H9 (cell line): ENCODE data around the gene OPRL1. TPM values are rescaled to one million over a fixed set of nuclear protein-coding genes. Genes with fewer than 3 reads are reported as not detected.

ENCODE experiments used
- DNase-seq: peaks from one replicate; pipeline ENCODE4 v3.0.0-alpha.2; 2017
- H2AFZ ChIP-seq: one replicate; pipeline ENCODE4 v1.6.1; 2013; ENCODE audit warnings: mild to moderate bottlenecking, low read length, control low read depth, moderate library complexity
- H2AK5ac ChIP-seq: 2 replicates; pipeline ENCODE4 v1.6.1; 2013; ENCODE audit warnings: low read length, control low read depth, mixed read lengths; ENCODE audit not compliant: insufficient read length
- H2BK120ac ChIP-seq: one replicate; pipeline ENCODE4 v1.6.1; 2013; ENCODE audit warnings: low read depth, mild to moderate bottlenecking, low read length, control low read depth, inconsistent platforms; ENCODE audit not compliant: poor library complexity, severe bottlenecking
- H2BK12ac ChIP-seq: 2 replicates; pipeline ENCODE4 v1.6.1; 2013; ENCODE audit warnings: low read length, control low read depth, mixed read lengths, low read depth; ENCODE audit not compliant: insufficient read length
- H2BK15ac ChIP-seq: 2 replicates; pipeline ENCODE4 v1.6.1; 2013; ENCODE audit warnings: low read depth, low read length, control low read depth
- H2BK20ac ChIP-seq: one replicate; pipeline ENCODE4 v1.6.1; 2013; ENCODE audit warnings: low read depth, mild to moderate bottlenecking, low read length, control low read depth, inconsistent platforms; ENCODE audit not compliant: poor library complexity, severe bottlenecking
- H2BK5ac ChIP-seq: 2 replicates; pipeline ENCODE4 v1.6.1; 2013; ENCODE audit warnings: low read length, control low read depth, mixed read lengths; ENCODE audit not compliant: insufficient read length
- H3K14ac ChIP-seq: 2 replicates; pipeline ENCODE4 v1.6.1; 2013; ENCODE audit warnings: low read length, control low read depth; ENCODE audit not compliant: insufficient read depth
- H3K18ac ChIP-seq: 2 replicates; pipeline ENCODE4 v1.6.1; 2013; ENCODE audit warnings: low read depth, mild to moderate bottlenecking, mixed read lengths, low read length, control low read depth; ENCODE audit not compliant: insufficient read length
- H3K23ac ChIP-seq: 2 replicates; pipeline ENCODE4 v1.6.1; 2013; ENCODE audit warnings: low read length, control low read depth, mixed read lengths, low read depth; ENCODE audit not compliant: insufficient read length
- H3K23me2 ChIP-seq: 2 replicates; pipeline ENCODE4 v1.6.1; 2013; ENCODE audit warnings: low read depth, mild to moderate bottlenecking, mixed read lengths, low read length, control low read depth; ENCODE audit not compliant: insufficient read length, poor library complexity, severe bottlenecking
- H3K27ac ChIP-seq: 2 replicates; pipeline ENCODE4 v1.5.1; 2013; ENCODE audit warnings: low read length, control low read depth, mixed read lengths, low read depth; ENCODE audit not compliant: insufficient read length
- H3K27me3 ChIP-seq: 2 replicates; pipeline ENCODE4 v1.6.1; 2013; ENCODE audit warnings: low read length, control low read depth, inconsistent platforms; ENCODE audit not compliant: insufficient read depth
- H3K4ac ChIP-seq: 2 replicates; pipeline ENCODE4 v1.6.1; 2013; ENCODE audit warnings: low read depth, mild to moderate bottlenecking, control low read depth, inconsistent platforms, low read length, moderate library complexity
- H3K4me1 ChIP-seq: 2 replicates; pipeline ENCODE4 v1.6.1; 2013; ENCODE audit warnings: low read length, control low read depth, inconsistent platforms; ENCODE audit not compliant: insufficient read depth
- H3K4me2 ChIP-seq: 2 replicates; pipeline ENCODE4 v1.6.1; 2013; ENCODE audit warnings: low read length, control low read depth, mixed read lengths; ENCODE audit not compliant: insufficient read length, insufficient read depth
- H3K56ac ChIP-seq: 2 replicates; pipeline ENCODE4 v1.6.1; 2013; ENCODE audit warnings: low read depth, mild to moderate bottlenecking, mixed read lengths, low read length, control low read depth; ENCODE audit not compliant: insufficient read length
- H3K79me1 ChIP-seq: 2 replicates; pipeline ENCODE4 v1.6.1; 2013; ENCODE audit warnings: low read depth, mild to moderate bottlenecking, moderate library complexity, low read length, control low read depth, inconsistent platforms; ENCODE audit not compliant: insufficient read depth, poor library complexity, severe bottlenecking
- H3K79me2 ChIP-seq: 2 replicates; pipeline ENCODE4 v1.6.1; 2013; ENCODE audit warnings: low read length, control low read depth, inconsistent platforms; ENCODE audit not compliant: insufficient read depth
- H3K9ac ChIP-seq: 2 replicates; pipeline ENCODE4 v1.6.1; 2013; ENCODE audit warnings: low read length, control low read depth, mixed read lengths; ENCODE audit not compliant: insufficient read length; ENCODE audit errors: extremely low read depth
- H3K9me3 ChIP-seq: one replicate; pipeline ENCODE4 v1.6.1; 2013; ENCODE audit warnings: low read depth, low read length, inconsistent platforms; ENCODE audit not compliant: control insufficient read depth
- H3T11ph ChIP-seq: one replicate; pipeline ENCODE4 v1.6.1; 2013; ENCODE audit warnings: mild to moderate bottlenecking, low read length, control low read depth, inconsistent platforms
- H4K20me1 ChIP-seq: one replicate; pipeline ENCODE4 v1.6.1; 2013; ENCODE audit not compliant: control insufficient read depth, insufficient read length, insufficient read depth
- H4K5ac ChIP-seq: 2 replicates; pipeline ENCODE4 v1.6.1; 2013; ENCODE audit warnings: low read depth, mild to moderate bottlenecking, mixed read lengths, low read length, control low read depth; ENCODE audit not compliant: insufficient read length
- H4K8ac ChIP-seq: replicated peaks from 2 replicates; pipeline ENCODE4 v1.6.1; 2013; ENCODE audit warnings: low read length, control low read depth, mixed read lengths, low read depth; ENCODE audit not compliant: insufficient read length
- H4K91ac ChIP-seq: 2 replicates; pipeline ENCODE4 v1.6.1; 2013; ENCODE audit warnings: low read depth, mild to moderate bottlenecking, moderate library complexity, mixed read lengths, low read length, control low read depth; ENCODE audit not compliant: insufficient read length
- H3K27ac Mint-ChIP-seq, 3 experiments: 2 replicates in 2 of 3; 3 replicates in 1 of 3; pipeline ENCODE4 v1.8.0; 2020 to 2021; ENCODE audit warnings: mixed read lengths in 3 of 3, mild to moderate bottlenecking in 1 of 3, moderate library complexity in 1 of 3
- H3K27me3 Mint-ChIP-seq: 2 replicates; pipeline ENCODE4 v1.8.0; 2021; ENCODE audit warnings: low read depth, mild to moderate bottlenecking, moderate library complexity, mixed read lengths
- H3K36me3 Mint-ChIP-seq, 3 experiments: 2 replicates in 2 of 3; 3 replicates in 1 of 3; pipeline ENCODE4 v1.8.0; 2020 to 2021; ENCODE audit warnings: low read depth in 3 of 3, mixed read lengths in 3 of 3; ENCODE audit not compliant: insufficient read depth in 1 of 3
- H3K4me1 Mint-ChIP-seq, 2 experiments: 2 replicates each; pipeline ENCODE4 v1.8.0; 2020; ENCODE audit warnings: mixed read lengths in 2 of 2
- H3K4me3 Mint-ChIP-seq, 2 experiments: 2 replicates in 1 of 2; 3 replicates in 1 of 2; pipeline ENCODE4 v1.8.0; 2020 to 2021; ENCODE audit warnings: mild to moderate bottlenecking in 2 of 2, mixed read lengths in 2 of 2, moderate library complexity in 1 of 2
- H3K9me3 Mint-ChIP-seq, 2 experiments: 2 replicates in 1 of 2; 3 replicates in 1 of 2; pipeline ENCODE4 v1.8.0; 2020; ENCODE audit warnings: mild to moderate bottlenecking in 2 of 2, mixed read lengths in 2 of 2, moderate library complexity in 1 of 2
- CTCF ChIP-seq: fragments of 200-600 bp; sonication (generic); conservative IDR thresholded peaks from 3 replicates; pipeline ENCODE4 v1.8.0; 2021; ENCODE audit warnings: antibody characterized with exemption, mild to moderate bottlenecking
- WGBS: extraction: QIAGEN DNeasy Blood & Tissue Kit; methylation state at CpG from one replicate; pipeline ENCODE4 v1.1.7; 2013; ENCODE audit warnings: missing lambda C conversion rate, low lambda C conversion rate, mixed read lengths; ENCODE audit not compliant: insufficient read length; ENCODE audit errors: extremely low coverage; 5-methylcytosine and 5-hydroxymethylcytosine counted together
- total RNA-seq: library from RNA; stranded (reverse); gene quantifications from 2 replicates; pipeline ENCODE4 v1.2.1, GENCODE V29; 2021

OPRL1 gene
- total RNA-seq, 1 experiment from 2014 or later: 0.90 TPM

DNA sequence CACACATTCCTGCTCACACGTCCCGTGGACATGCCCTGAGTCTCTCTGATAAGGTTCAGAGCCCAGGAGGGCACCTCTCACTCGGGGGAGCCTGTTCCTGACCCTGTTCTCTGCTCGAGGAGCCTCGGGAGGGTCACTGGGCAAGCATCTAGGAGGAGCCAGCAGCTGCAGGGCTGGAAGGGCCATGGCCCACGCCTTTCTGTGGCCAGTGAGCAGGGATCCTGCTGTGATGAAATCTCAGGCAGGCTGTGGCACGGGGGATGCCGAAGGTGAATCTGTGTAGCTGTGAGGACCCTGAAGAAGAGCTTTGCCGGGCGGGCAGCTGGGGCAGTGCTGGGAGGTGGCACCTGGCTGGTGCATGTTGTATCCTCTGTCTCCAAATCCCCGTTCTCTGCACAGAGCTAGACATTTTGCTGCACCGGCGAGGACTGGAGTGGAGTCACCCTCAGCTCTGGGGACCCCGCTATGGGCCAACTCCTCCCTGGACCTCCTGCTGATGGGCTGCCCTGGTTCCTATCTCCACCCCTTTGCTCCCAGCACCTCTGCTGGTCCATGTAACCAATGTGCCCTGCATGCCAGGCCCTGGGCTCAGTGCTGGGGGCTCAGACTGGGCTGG, 34.6 kb downstream of the OPRL1 start:
- Histone ChIP-seq H3K4me2 (no peak overlapping the region), H3K9me3 (no peaks in the 10 kb centered on the region), H3T11ph (no peak overlapping the region), H3K56ac (no peak overlapping the region), H2BK12ac (no peak overlapping the region), H2BK20ac (no peak overlapping the region), H3K79me1 (no peaks in the 10 kb centered on the region), H3K27ac (no peak overlapping the region), H3K4me1 (no peaks in the 10 kb centered on the region), H2AFZ (no peak overlapping the region), H3K23ac (no peak overlapping the region), H3K14ac (no peak overlapping the region; the same call in 1 of the 2 replicates), H3K23me2 (no peaks in the 10 kb centered on the region), H3K18ac (no peak overlapping the region), H3K4ac (no peak overlapping the region), H2BK120ac (no peak overlapping the region), H3K9ac (no peak overlapping the region), H2AK5ac (no peak overlapping the region), H3K79me2 (no peaks in the 10 kb centered on the region), H2BK15ac (no peak overlapping the region), H4K8ac (no peak overlapping the region), H3K27me3 (no peaks in the 10 kb centered on the region), H4K91ac (no peak overlapping the region), H4K5ac (no peak overlapping the region), H4K20me1 (peaks cover 3% of the 10 kb centered on the region), H2BK5ac (no peak overlapping the region)
- TF ChIP-seq CTCF: no peak
- Mint-ChIP-seq H3K4me3 (no peak overlapping the region), H3K9me3 (no peaks in the 10 kb centered on the region), H3K27ac (no peak overlapping the region), H3K27me3 (0 out of 2 replicates have a peak, but pooled peaks cover 2% of the 10 kb centered on the region), H3K4me1 (no peaks in the 10 kb centered on the region), H3K36me3 (no peaks in the 10 kb centered on the region)
- no peak for DNase-seq
- no CpG with 5 or more reads among the region's 14 CpGs for WGBS
